G401 (cell line): ENCODE data around the gene PRR11. TPM values are rescaled to one million over a fixed set of nuclear protein-coding genes. Genes with fewer than 3 reads are reported as not detected.
"Not testable (repeated sequence)": the region's sequence is repeated elsewhere in the genome, so short reads cannot be mapped to it uniquely, and the experiment has no call there.

Experiments used
- DNase-seq: peaks from one replicate; pipeline ENCODE4 v3.0.0-alpha.2; 2015; ENCODE audit warnings: low spot score
- in situ Hi-C: cut with HindIII; loops from 2 replicates; pipeline ENCODE4 v1.10.0; 2016; ENCODE audit warnings: low sequenced_read_pairs, mixed read lengths
- total RNA-seq: library from RNA; depleted of rRNA; stranded (reverse); fragments of >200 nt; shearing (Covaris generic); gene quantifications from 2 replicates; pipeline ENCODE4 v1.2.3, GENCODE V29; 2014; rRNA removed

PRR11 gene
- 17.7 and 25.8 TPM in 2 replicates for total RNA-seq

- DNase-seq, result peak; percentile 100
- in situ Hi-C loops, result no loop called here
Measured at GRCh38 chr17:59155439-59156177, at the start of gene PRR11. Gene PRR11, plus strand, starts transcription at chr17:59155746. Its CDS starts 14,007 bp downstream, at chr17:59169753.

- peak; percentile 78 for DNase-seq
- in situ Hi-C loops, result no loop called here
Measured at GRCh38 chr17:59105852-59106462, 49.6 kb upstream of the PRR11 start.

- in situ Hi-C loops, result no loop called here
- peak; percentile 97 for DNase-seq
Measured at GRCh38 chr17:59106463-59107305, 48.9 kb upstream of the PRR11 start, which contains the start of gene TRIM37. Gene TRIM37, minus strand, starts transcription at chr17:59106880. Its CDS starts 419 bp downstream, at chr17:59106461.

- no peak for DNase-seq
- in situ Hi-C loops, result no loop called here
Measured at GRCh38 chr17:59107306-59107670, 48.3 kb upstream of the PRR11 start.

GRCh38 chr17:59108400-59109102 lies 47.0 kb upstream of the PRR11 start:
- no peak for DNase-seq
- in situ Hi-C loops, result no loop called here

- no peak for DNase-seq
- in situ Hi-C loops, result no loop called here
Measured at GRCh38 chr17:59110973-59111372, 44.6 kb upstream of the PRR11 start.

GRCh38 chr17:59111539-59111938 lies 44.0 kb upstream of the PRR11 start:
- no peak for DNase-seq
- in situ Hi-C loops, result no loop called here

- in situ Hi-C loops, result no loop called here
- no peak for DNase-seq
Measured at GRCh38 chr17:59115474-59115873, 40.1 kb upstream of the PRR11 start.

- in situ Hi-C loops, result no loop called here
- DNase-seq, result no peak
Measured at GRCh38 chr17:59121901-59122480, 33.6 kb upstream of the PRR11 start.

GRCh38 chr17:59124665-59125064 lies 30.9 kb upstream of the PRR11 start:
- in situ Hi-C loops, result no loop called here
- no peak for DNase-seq

GRCh38 chr17:59126809-59127417 lies 28.6 kb upstream of the PRR11 start:
- DNase-seq, result no peak
- in situ Hi-C loops, result no loop called here

- no peak for DNase-seq
- in situ Hi-C loops, result no loop called here
Measured at GRCh38 chr17:59129814-59130213, 25.7 kb upstream of the PRR11 start.

- in situ Hi-C loops, result no loop called here
- no peak for DNase-seq
Measured at GRCh38 chr17:59131131-59131530, 24.4 kb upstream of the PRR11 start.

- DNase-seq, in situ Hi-C loops: not testable (repeated sequence)
Measured at GRCh38 chr17:59138339-59138738, 17.2 kb upstream of the PRR11 start.

GRCh38 chr17:59139939-59140338 lies 15.6 kb upstream of the PRR11 start:
- no peak for DNase-seq
- in situ Hi-C loops, result no loop called here

GRCh38 chr17:59141860-59142259 lies 13.7 kb upstream of the PRR11 start:
- in situ Hi-C loops, result no loop called here
- no peak for DNase-seq

- no peak for DNase-seq
- in situ Hi-C loops, result no loop called here
Measured at GRCh38 chr17:59145571-59146096, 9.9 kb upstream of the PRR11 start.

- DNase-seq, result no peak
- in situ Hi-C loops, result no loop called here
Measured at GRCh38 chr17:59149051-59149450, 6.5 kb upstream of the PRR11 start.
